GM19238 (cell line): ENCODE data around the gene IQCN.

Experiments used
- DNase-seq: peaks from one replicate; pipeline ENCODE4 v3.0.0; 2011; ENCODE audit warnings: low spot score; ENCODE audit not compliant: insufficient read length

IQCN gene

GRCh38 chr19:18287836-18288772 is 13.9 kb upstream of the IQCN start:
- DNase-seq: no peak

GRCh38 chr19:18286973-18287635 is 12.9 kb upstream of the IQCN start:
- DNase-seq: no peak

GRCh38 chr19:18284712-18285360 is 10.6 kb upstream of the IQCN start:
- DNase-seq: no peak

DNA sequence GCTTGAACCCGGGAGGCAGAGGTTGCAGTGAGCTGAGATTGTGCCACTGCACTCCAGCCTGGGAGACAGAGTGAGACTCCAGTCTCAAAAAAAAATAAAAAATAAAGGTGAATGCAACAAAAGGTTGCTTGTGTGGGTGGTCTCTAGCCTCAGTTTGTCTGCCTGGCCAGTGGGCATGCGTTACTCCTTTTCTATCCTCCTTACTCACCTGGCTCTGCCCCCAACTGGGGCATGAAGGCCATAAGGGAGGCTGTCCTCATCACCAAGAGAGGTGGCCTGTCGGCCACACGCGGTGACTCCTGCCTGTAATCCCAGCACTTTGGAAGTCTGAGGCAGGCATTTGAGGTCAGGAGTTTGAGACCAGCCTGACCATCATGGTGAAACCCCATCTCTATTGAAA is 9.1 kb upstream of the IQCN start:
- no peak for DNase-seq

DNA sequence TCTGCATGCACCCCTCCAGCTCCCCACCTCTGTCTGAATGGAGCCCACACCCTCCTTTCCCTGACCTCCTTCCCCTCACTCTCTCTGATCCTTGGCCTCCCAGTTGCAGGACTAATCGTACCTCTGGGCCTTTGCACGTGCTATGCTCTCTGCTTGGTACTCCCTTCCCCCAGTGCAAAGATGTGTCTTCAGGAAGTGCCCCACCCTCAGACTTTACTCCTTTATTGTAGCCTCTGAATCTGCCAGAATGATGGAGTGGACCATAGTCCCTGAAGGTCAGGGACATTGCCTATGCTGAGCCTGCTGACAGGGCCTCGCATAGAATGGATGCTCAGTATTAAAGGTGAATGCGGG is 8.5 kb upstream of the IQCN start:
- DNase-seq: no peak

DNA sequence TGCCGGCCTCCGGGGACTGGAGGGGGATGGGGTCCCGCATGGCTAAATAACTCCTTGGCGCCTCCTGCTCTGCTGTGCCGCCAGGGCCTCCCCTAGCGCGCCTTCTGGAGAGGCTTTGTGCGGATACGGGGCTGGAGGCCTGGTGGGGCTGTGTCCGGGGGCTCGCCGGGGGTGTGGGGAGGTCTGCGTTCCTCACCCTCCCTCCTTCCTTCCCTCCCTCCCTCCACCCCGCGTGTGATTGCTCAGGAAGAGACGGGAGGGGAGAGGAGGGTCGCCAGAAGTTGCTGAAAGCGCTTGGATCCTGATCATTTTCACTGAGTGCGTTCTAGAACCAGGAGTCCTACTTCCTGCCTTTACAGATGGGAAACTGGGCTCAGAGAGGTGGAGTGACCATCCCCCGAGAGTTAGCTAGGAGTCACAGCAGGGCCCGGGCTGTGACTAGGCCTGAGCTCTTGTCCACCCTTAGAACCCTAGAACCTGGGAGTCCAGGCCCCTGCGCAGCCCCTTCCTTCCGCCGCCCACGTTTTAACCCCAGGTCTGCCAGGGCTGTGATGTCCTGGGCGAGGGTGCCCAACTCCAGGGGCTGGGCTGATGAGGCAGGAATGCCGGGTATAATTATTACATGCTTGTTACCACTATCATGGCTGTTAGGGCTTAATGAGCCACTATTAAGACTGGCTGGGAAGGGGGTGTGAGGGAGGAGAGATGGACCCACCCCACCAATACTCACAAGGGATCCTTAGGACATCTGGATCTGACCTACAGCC is 8.0 kb upstream of the IQCN start:
- no peak for DNase-seq

DNA sequence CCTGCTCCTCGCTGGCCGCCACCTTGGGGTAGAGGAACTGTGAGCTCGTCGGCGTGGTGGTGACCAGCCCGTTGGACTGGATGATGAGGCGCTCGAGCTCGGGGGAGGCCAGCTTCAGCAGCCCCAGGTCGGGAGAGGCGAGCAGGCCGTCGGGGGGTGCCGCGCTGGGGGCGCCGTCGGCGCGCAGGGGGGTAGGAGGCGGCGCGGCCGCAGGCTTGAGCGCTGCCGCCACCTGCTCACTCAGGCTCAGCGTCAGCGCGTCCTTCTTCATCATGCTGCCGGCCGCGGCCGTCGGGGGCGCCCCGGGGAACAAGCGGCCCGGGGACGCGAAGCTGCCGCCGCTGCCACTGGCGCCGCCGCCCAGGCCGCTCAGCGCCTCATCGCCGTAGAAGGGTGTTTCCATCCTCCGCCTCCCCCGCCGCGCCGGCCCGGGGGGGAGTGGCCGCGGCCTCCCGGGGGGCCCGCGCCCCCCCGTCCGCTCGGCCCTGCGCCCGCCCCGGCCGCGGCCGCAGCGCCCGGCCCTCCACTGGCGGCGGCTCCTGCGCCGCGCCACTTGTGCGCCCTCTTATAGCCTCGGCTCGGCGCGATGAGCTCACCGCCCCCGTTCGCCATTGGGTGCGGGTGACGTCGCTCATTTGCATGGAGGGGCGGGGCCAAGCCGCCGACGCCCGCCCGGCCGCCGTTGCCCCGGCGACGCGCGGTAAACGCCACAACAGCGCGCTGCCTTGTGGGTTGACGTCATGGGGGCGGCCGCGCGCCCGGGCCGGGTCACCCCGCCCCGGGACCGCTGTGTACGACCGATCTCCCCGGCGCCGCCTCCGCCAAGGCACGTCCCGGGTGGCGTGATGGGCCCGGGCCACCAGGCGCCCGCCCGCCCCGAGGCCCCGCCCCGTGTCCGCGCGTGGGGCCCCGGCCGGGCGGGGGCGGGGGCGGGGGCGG is 7.1 kb upstream of the IQCN start, which contains the start of gene JUND:
JUND (minus strand) TSS at position 541 of the 939 bp plus-strand sequence; CDS start at position 403, 138 bp downstream.
- peak; percentile 97 for DNase-seq

DNA sequence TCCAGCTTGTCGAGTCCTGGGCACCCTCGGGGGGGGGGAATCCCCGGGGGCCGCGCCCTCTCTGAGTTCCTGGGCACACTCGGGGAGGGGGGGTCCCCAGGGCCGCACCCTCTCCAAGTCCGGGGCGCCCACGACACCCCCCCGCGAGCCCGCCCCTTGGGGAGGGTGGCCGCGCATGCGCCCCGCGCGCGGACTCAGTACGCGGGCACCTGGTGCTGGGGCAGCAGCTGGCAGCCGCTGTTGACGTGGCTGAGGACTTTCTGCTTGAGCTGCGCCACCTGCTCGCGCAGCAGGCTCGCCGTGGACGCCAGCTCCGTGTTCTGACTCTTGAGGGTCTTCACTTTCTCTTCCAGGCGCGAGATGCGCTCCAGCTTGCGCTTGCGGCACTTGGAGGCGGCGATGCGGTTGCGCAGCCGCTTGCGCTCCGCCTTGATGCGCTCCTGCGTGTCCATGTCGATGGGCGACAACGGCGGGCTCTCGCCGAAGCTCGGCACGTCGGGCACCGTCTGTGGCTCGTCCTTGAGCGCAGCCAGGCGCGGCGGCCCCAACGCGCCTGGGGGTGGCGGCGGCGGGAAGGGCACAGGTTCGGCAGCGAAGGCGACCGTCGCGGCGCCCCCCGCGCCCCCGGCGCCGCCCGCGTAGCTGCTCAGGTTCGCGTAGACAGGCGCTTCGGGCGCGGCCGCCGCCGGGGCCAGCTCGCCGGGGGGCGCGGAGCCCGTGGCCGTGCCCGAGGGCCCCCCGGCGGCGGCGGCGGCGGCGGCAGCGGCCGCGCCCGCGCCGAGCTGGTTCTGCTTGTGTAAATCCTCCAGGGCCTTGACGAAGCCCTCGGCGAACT is 6.2 kb upstream of the IQCN start:
- DNase-seq: peak; percentile 86

DNA sequence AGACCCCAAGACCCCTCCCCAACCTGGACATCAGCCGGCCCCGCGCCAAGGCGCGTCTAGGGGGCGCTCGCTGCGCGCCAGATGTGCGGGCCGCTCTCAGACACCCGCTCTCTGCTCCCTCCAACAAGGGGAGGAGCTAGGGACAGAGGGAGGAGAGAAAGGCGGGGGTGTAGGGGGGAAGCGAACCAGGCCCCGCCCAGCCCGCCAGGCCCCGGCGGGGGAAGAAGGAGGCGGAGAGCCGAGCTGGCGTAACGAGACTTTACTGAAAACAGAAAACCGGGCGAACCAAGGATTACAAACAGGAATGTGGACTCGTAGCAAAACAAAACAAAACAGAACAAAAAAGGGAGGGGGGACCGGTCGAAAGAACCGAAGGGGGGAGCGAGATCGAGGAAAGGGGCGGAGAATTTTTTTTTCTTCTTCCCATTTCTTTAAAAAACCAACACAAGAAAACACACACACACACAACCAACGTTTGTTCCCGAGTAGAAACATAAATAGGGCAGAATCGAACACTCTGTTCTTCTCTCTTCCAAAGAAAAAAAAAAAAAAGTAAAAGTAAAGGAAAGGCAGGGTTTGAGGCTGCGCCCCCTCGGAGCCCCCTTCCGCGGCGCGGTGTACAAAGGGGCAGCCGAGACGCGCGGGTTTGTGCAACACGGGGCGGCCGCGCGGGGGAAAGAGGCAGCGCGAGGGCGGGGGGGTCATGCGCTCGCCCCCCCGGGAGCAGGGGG is 5.4 kb upstream of the IQCN start:
- DNase-seq: peak; percentile 96

DNA sequence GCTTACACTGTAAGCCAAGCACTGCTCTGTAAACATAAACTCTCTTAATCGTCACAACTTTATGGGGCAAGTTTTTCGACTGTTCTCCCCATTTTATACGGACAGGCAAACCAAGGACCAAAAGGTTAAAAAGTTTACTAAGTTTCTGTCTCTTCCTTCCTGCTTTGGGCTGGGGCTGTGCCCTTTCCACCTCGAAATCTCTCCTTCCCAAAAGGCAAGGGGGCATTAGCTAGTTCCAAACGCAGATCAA is 4.9 kb upstream of the IQCN start:
- DNase-seq: no peak

GRCh38 chr19:18278521-18279265 is 4.4 kb upstream of the IQCN start:
- no peak for DNase-seq

GRCh38 chr19:18274781-18275356 is 617 bp upstream of the IQCN start:
- no peak for DNase-seq

DNA sequence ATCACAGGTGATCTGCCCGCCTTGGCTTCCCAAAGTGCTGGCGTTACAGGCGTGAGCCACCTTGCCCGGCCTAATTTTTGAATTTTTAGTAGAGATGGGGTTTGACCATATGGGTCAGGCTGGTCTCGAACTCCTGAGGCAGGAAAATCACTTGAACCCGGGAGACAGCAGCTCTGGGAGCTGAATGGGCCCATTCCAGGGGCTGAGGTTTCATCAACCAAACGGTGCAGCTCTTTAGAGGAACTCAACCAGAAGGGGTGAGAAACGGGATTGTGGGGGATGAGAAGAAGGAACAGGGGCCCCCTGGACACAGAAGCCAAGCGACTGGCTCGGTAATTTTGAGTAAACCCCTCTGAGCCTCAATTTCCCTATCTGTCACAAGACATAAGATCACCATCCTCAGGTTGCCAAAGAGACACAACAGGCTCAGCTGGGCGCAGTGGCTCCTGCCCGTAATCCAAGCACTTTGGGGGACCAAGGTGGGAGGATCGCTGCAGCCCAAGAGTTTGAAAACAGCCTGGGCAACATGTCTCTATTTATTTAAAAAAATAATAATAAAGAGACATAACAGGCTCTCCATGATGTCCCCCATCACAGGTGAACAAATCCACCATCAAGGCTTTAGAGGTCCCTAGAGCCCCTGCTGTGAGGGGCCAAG is 562 bp downstream of the IQCN start:
- DNase-seq: no peak

DNA sequence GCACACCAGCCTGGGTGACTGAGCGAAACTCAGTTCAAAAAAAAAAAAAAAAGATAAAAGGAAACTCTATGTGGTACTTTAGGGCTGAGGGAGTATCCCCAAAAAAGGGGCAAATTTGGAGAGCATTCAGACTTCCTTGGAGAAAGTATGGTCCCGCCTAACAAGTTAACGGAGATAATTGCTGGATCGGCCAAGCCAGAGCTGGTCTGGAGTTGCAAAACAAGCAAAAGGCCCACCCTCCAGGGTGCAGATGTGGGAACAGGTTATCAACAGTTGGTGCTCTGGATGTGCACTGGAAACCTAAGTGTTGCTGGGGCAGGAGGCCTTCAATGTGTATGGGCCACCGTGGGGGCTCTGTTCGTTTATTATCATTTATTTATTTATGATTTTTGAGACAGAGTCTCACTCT is 2.8 kb downstream of the IQCN start:
- DNase-seq: no peak

- DNase-seq: no peak
Measured at GRCh38 chr19:18270326-18270725, 3.9 kb downstream of the IQCN start.

DNA sequence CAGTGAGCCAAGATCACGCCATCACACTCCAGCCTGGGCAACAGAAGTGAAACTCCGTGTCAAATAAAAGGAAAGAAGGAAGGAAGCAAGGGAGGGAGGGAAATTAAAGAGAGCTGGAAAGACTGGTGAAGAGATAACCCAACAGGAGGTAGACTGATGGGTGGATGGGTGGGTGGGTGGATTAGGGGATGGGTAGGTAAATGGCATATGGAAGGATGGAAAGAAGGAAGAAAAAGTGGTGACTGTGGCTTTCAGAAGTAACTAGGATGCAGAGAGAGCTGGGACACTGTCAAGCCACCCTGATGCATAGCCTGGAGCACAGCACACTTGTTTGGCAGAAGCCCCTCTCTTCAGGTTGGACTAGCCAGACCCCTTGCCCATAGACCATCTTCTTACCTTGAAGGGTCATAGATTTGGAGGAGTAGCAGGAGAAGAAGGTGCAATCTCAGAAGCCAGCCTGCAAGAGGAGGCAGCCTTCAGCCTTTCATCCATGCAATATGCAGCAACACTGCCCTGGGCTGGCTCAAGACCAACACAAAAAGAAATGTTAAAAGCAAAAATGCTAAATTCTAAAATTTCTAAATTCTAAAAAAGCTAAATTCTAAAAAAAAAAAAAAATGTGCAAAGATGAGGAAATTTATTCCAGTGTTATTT is 5.1 kb downstream of the IQCN start:
- no peak for DNase-seq
